Measurements from ENCODE around the gene CHD2.

GRCh38 chr15:93028111-93028631, 128.0 kb downstream of the CHD2 start:
- TF ChIP-seq MAX (IDR thresholded peaks at IDR 0.05; ENCODE audit: insufficient read depth, insufficient read length) (no peak), POLR2AphosphoS5 (IDR thresholded peaks at IDR 0.05; ENCODE audit: insufficient read depth, low read depth, low read length) (no peak), CTCF (IDR thresholded peaks at IDR 0.05; ENCODE audit: extremely low read depth in 1 of 2, insufficient read depth in 1 of 2, low read depth in 1 of 2, low read length in 2 of 2) (no peak), POLR2A (IDR thresholded peaks at IDR 0.05; ENCODE audit: low read depth, low read length) (no peak), JUN (IDR thresholded peaks at IDR 0.05; ENCODE audit: borderline replicate concordance, insufficient read depth, insufficient read length, low read depth) (no peak), EZH2 (IDR thresholded peaks at IDR 0.05; ENCODE audit: borderline replicate concordance, low read depth, low read length, severe bottlenecking) (no peak)
